ENCODE results near the gene WDR1. TPM values are rescaled to one million over a fixed set of nuclear protein-coding genes. Genes with fewer than 3 reads are reported as not detected.

WDR1 gene
- total RNA-seq, 1 experiment from 2014 or later: 199 TPM

- no TSS peak for BruUV-seq (replicated peaks)
- no peaks in the 10 kb centered on the region for H3K4me1 Mint-ChIP-seq (ENCODE audit: low read depth, unreplicated experiment)
- no peak overlapping the region for H3K4me3 Mint-ChIP-seq (ENCODE audit: low read depth, unreplicated experiment)
- CTCF ChIA-PET: no interaction called here
- TF ChIP-seq, protein P1, sequence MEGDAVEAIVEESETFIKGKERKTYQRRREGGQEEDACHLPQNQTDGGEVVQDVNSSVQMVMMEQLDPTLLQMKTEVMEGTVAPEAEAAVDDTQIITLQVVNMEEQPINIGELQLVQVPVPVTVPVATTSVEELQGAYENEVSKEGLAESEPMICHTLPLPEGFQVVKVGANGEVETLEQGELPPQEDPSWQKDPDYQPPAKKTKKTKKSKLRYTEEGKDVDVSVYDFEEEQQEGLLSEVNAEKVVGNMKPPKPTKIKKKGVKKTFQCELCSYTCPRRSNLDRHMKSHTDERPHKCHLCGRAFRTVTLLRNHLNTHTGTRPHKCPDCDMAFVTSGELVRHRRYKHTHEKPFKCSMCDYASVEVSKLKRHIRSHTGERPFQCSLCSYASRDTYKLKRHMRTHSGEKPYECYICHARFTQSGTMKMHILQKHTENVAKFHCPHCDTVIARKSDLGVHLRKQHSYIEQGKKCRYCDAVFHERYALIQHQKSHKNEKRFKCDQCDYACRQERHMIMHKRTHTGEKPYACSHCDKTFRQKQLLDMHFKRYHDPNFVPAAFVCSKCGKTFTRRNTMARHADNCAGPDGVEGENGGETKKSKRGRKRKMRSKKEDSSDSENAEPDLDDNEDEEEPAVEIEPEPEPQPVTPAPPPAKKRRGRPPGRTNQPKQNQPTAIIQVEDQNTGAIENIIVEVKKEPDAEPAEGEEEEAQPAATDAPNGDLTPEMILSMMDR (IDR thresholded peaks at IDR 0.05; ENCODE audit: unreplicated experiment): no peak
- intact Hi-C loops (cut with micrococcal nuclease; ENCODE audit: unreplicated experiment): no loop called here
- DNase-seq: no peak
- H3K36me3 Mint-ChIP-seq (ENCODE audit: insufficient read depth, unreplicated experiment): peaks cover 19% of the 10 kb centered on the region
- no peaks in the 10 kb centered on the region for H3K9me3 Mint-ChIP-seq (ENCODE audit: low read depth, unreplicated experiment)
- no peak overlapping the region for H3K27ac Mint-ChIP-seq (ENCODE audit: unreplicated experiment)
- no peaks in the 10 kb centered on the region for H3K27me3 Mint-ChIP-seq (ENCODE audit: unreplicated experiment)
These were observed 42.4 kb downstream of the WDR1 start for GRCh38 chr4:10074076-10074766.

DNA sequence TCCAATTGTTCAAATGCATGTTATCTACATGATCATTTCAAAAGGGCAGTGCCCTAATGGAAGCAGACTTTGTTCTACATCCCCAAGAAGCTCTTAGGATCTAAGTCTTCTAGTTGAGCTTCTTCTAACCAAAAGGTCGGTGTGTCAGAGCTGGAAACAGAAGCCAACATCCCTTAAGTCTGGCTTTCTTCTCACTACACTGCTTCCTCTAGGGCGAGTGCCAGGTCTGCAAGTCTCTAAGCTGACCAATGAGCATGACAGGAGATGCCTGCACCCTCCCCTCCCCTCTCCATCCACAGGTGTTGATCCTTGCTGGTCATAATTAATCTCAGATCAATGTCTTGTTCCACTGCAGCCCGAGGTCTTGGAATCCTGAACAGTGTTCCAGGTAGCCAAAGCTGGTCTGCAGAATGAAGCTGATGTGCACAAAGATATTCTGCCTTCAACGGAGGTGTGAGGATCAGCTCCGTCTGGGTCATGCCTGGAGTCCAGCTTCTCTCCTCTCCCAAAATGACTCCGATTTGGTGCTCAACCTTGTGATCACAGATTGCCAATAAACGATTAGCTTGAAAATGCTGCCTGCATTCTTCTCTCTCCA is 44.1 kb downstream of the WDR1 start:
- intact Hi-C loops (cut with micrococcal nuclease; ENCODE audit: unreplicated experiment): no loop called here
- H3K9me3 Mint-ChIP-seq (ENCODE audit: low read depth, unreplicated experiment): no peaks in the 10 kb centered on the region
- DNase-seq: no peak
- no peak overlapping the region for H3K4me3 Mint-ChIP-seq (ENCODE audit: low read depth, unreplicated experiment)
- CTCF ChIA-PET: no interaction called here
- no peak overlapping the region for H3K27ac Mint-ChIP-seq (ENCODE audit: unreplicated experiment)
- peaks cover 19% of the 10 kb centered on the region for H3K36me3 Mint-ChIP-seq (ENCODE audit: insufficient read depth, unreplicated experiment)
- BruUV-seq (replicated peaks): no TSS peak
- TF ChIP-seq, protein P1 (IDR thresholded peaks at IDR 0.05; ENCODE audit: unreplicated experiment): no peak
- H3K27me3 Mint-ChIP-seq (ENCODE audit: unreplicated experiment): no peaks in the 10 kb centered on the region
- H3K4me1 Mint-ChIP-seq (ENCODE audit: low read depth, unreplicated experiment): no peaks in the 10 kb centered on the region

- H3K27ac Mint-ChIP-seq (ENCODE audit: unreplicated experiment): no peak overlapping the region
- TF ChIP-seq, protein P1 (IDR thresholded peaks at IDR 0.05; ENCODE audit: unreplicated experiment): no peak
- intact Hi-C loops (cut with micrococcal nuclease; ENCODE audit: unreplicated experiment): no loop called here
- no peaks in the 10 kb centered on the region for H3K27me3 Mint-ChIP-seq (ENCODE audit: unreplicated experiment)
- BruUV-seq (replicated peaks): no TSS peak
- no peaks in the 10 kb centered on the region for H3K4me1 Mint-ChIP-seq (ENCODE audit: low read depth, unreplicated experiment)
- no peak for DNase-seq
- CTCF ChIA-PET: no interaction called here
- H3K9me3 Mint-ChIP-seq (ENCODE audit: low read depth, unreplicated experiment): no peaks in the 10 kb centered on the region
- no peak overlapping the region for H3K4me3 Mint-ChIP-seq (ENCODE audit: low read depth, unreplicated experiment)
- peaks cover 29% of the 10 kb centered on the region for H3K36me3 Mint-ChIP-seq (ENCODE audit: insufficient read depth, unreplicated experiment)
These were observed 47.4 kb downstream of the WDR1 start for GRCh38 chr4:10069075-10069642.

GRCh38 chr4:10066670-10067651 is 49.6 kb downstream of the WDR1 start:
- intact Hi-C loops (cut with micrococcal nuclease; ENCODE audit: unreplicated experiment): no loop called here
- Mint-ChIP-seq H3K4me3 (ENCODE audit: low read depth, unreplicated experiment) (no peak overlapping the region), H3K4me1 (ENCODE audit: low read depth, unreplicated experiment) (no peaks in the 10 kb centered on the region), H3K9me3 (ENCODE audit: low read depth, unreplicated experiment) (no peaks in the 10 kb centered on the region), H3K27ac (ENCODE audit: unreplicated experiment) (no peak overlapping the region), H3K36me3 (ENCODE audit: insufficient read depth, unreplicated experiment) (peaks cover 15% of the 10 kb centered on the region), H3K27me3 (ENCODE audit: unreplicated experiment) (no peaks in the 10 kb centered on the region)
- DNase-seq: no peak
- CTCF ChIA-PET: no interaction called here
- TF ChIP-seq, protein P1 (IDR thresholded peaks at IDR 0.05; ENCODE audit: unreplicated experiment): no peak
- no TSS peak for BruUV-seq (replicated peaks)

Measured in Calu3 (cell line).